IMR-90 (cell line): ENCODE results near the gene PTN. TPM values are rescaled to one million over a fixed set of nuclear protein-coding genes. Genes with fewer than 3 reads are reported as not detected.

Experiments
- ATAC-seq: fragments of 200-7000 bp; cut with Tn5 transposase; 2 replicates; pipeline ENCODE4 v1.9.1; 2020; ENCODE audit warnings: low read depth, mild to moderate bottlenecking, moderate library complexity
- BruUV-seq: library from RNA; stranded (reverse); fragments of 400-500 nt; replicated peaks from 2 replicates; lab custom pipeline; 2021; lab: Mats Ljungman, UMichigan
- CTCF ChIA-PET: fragments of 300-600 bp; formaldehyde crosslinking; extraction: SDS; loops from one replicate; lab custom pipeline; 2021; ENCODE audit warnings: antibody characterized with exemption; lab: Yijun Ruan, JAX
- POLR2A ChIA-PET: fragments of 300-600 bp; sonication (Branson Sonifier 250); formaldehyde crosslinking; loops from one replicate; lab custom pipeline; 2022; ENCODE audit warnings: antibody characterized with exemption; ENCODE audit not compliant: unreplicated experiment; lab: Charles Lee
- DNase-seq: peaks from one replicate; pipeline ENCODE4 v3.0.0; 2013
- H2AFZ ChIP-seq: replicated peaks from 2 replicates; pipeline ENCODE3; 2013; ENCODE audit warnings: low read length, mild to moderate bottlenecking; ENCODE audit not compliant: poor library complexity
- H2AK5ac ChIP-seq: 2 replicates; pipeline ENCODE4 v1.6.1; 2013; ENCODE audit warnings: low read depth, low read length, inconsistent platforms
- H2AK9ac ChIP-seq: replicated peaks from 2 replicates; pipeline ENCODE3; 2013; ENCODE audit warnings: mild to moderate bottlenecking, low read depth, low read length, moderate library complexity; ENCODE audit not compliant: poor library complexity
- H2BK120ac ChIP-seq: 2 replicates; pipeline ENCODE4 v1.6.1; 2013; ENCODE audit warnings: low read depth, low read length, inconsistent platforms
- H2BK15ac ChIP-seq: 3 replicates; pipeline ENCODE4 v1.6.1; 2013; ENCODE audit warnings: low read depth, low read length, inconsistent platforms
- H2BK20ac ChIP-seq: 2 replicates; pipeline ENCODE4 v1.6.1; 2013; ENCODE audit warnings: low read depth, mild to moderate bottlenecking, inconsistent platforms, low read length, moderate library complexity
- H2BK5ac ChIP-seq: 2 replicates; pipeline ENCODE4 v1.6.1; 2013; ENCODE audit warnings: mild to moderate bottlenecking, low read depth, low read length, inconsistent platforms; ENCODE audit not compliant: poor library complexity, severe bottlenecking
- H3K14ac ChIP-seq: replicated peaks from 2 replicates; pipeline ENCODE4 v1.6.1; 2013; ENCODE audit warnings: low read depth, low read length, inconsistent platforms
- H3K18ac ChIP-seq: 2 replicates; pipeline ENCODE4 v1.6.1; 2013; ENCODE audit warnings: low read depth, low read length, control low read depth
- H3K23ac ChIP-seq: 2 replicates; pipeline ENCODE4 v1.6.1; 2013; ENCODE audit warnings: low read depth, low read length, inconsistent platforms
- H3K27ac ChIP-seq: 2 replicates; pipeline ENCODE4 v1.5.1; 2013; ENCODE audit warnings: mild to moderate bottlenecking, control low read depth, low read length; ENCODE audit not compliant: insufficient read depth
- H3K27me3 ChIP-seq: 2 replicates; pipeline ENCODE4 v1.6.1; 2013; ENCODE audit warnings: low read length; ENCODE audit not compliant: control insufficient read depth, insufficient read depth
- H3K36me3 ChIP-seq: 2 replicates; pipeline ENCODE4 v1.6.1; 2013; ENCODE audit warnings: low read length, mixed read lengths; ENCODE audit not compliant: control insufficient read depth, insufficient read depth
- H3K4ac ChIP-seq: 2 replicates; pipeline ENCODE4 v1.6.1; 2013; ENCODE audit warnings: low read depth, low read length, inconsistent platforms
- H3K4me1 ChIP-seq: 2 replicates; pipeline ENCODE4 v1.6.1; 2013; ENCODE audit warnings: low read length, mixed read lengths; ENCODE audit not compliant: control insufficient read depth, insufficient read depth
- H3K4me2 ChIP-seq: 2 replicates; pipeline ENCODE4 v1.6.1; 2013; ENCODE audit warnings: low read depth, mild to moderate bottlenecking, control low read depth, low read length, moderate library complexity
- H3K4me3 ChIP-seq: 2 replicates; pipeline ENCODE4 v1.5.1; 2013; ENCODE audit warnings: low read depth, mild to moderate bottlenecking, control low read depth, low read length, moderate library complexity; ENCODE audit not compliant: insufficient read depth
- H3K56ac ChIP-seq: 2 replicates; pipeline ENCODE4 v1.6.1; 2013; ENCODE audit warnings: low read length, inconsistent platforms; ENCODE audit not compliant: insufficient read depth; ENCODE audit errors: extremely low read depth
- H3K79me1 ChIP-seq, 2 experiments: 2 replicates each; pipeline ENCODE4 v1.6.1; 2013; ENCODE audit warnings: low read length in 2 of 2, inconsistent platforms in 1 of 2, low read depth in 1 of 2
- H3K9ac ChIP-seq: 2 replicates; pipeline ENCODE4 v1.6.1; 2013; ENCODE audit warnings: low read depth, low read length, control low read depth
- H3K9me1 ChIP-seq: 2 replicates; pipeline ENCODE4 v1.6.1; 2013; ENCODE audit warnings: low read length, inconsistent platforms; ENCODE audit not compliant: insufficient read depth
- H3K9me3 ChIP-seq: 2 replicates; pipeline ENCODE4 v1.6.1; 2013; ENCODE audit warnings: low read length; ENCODE audit not compliant: control insufficient read depth, insufficient read depth
- H4K20me1 ChIP-seq: 2 replicates; pipeline ENCODE4 v1.6.1; 2013; ENCODE audit warnings: low read length, inconsistent platforms; ENCODE audit not compliant: insufficient read depth
- H4K5ac ChIP-seq: 2 replicates; pipeline ENCODE4 v1.6.1; 2013; ENCODE audit warnings: mild to moderate bottlenecking, low read depth, low read length, control low read depth
- H4K8ac ChIP-seq, 2 experiments: 2 replicates each; pipeline ENCODE4 v1.6.1; 2013; ENCODE audit warnings: low read depth in 2 of 2, low read length in 2 of 2, control low read depth in 1 of 2, inconsistent platforms in 1 of 2
- H4K91ac ChIP-seq: 2 replicates; pipeline ENCODE4 v1.6.1; 2013; ENCODE audit warnings: low read depth, low read length, inconsistent platforms; ENCODE audit not compliant: insufficient read depth
- CHD1 ChIP-seq: IDR thresholded peaks from 2 replicates; pipeline ENCODE4 v1.6.1; 2012; ENCODE audit warnings: low read depth, low read length, improper control_type of control experiment
- ELK1 ChIP-seq: fragments of 150-350 bp; IDR thresholded peaks from 2 replicates; pipeline ENCODE4 v1.6.1; 2016; ENCODE audit warnings: low read depth, mild to moderate bottlenecking, low read length, moderate library complexity, borderline replicate concordance
- FOS ChIP-seq: fragments of 150-350 bp; IDR thresholded peaks from 2 replicates; pipeline ENCODE4 v1.6.1; 2016; ENCODE audit warnings: low read depth, low read length
- MAZ ChIP-seq: IDR thresholded peaks from 2 replicates; pipeline ENCODE4 v1.6.1; 2012; ENCODE audit warnings: low read depth, mild to moderate bottlenecking, low read length, improper control_type of control experiment, moderate library complexity, borderline replicate concordance
- MXI1 ChIP-seq: IDR thresholded peaks from 2 replicates; pipeline ENCODE4 v1.6.1; 2012; ENCODE audit warnings: low read depth, mild to moderate bottlenecking, low read length, moderate library complexity, borderline replicate concordance
- POLR2A ChIP-seq: IDR thresholded peaks from 2 replicates; pipeline ENCODE4 v1.6.1; 2012; ENCODE audit warnings: mild to moderate bottlenecking, low read depth, low read length
- RAD21 ChIP-seq: IDR thresholded peaks from 2 replicates; pipeline ENCODE4 v1.6.1; 2012; ENCODE audit warnings: low read length, improper control_type of control experiment
- RCOR1 ChIP-seq: IDR thresholded peaks from 2 replicates; pipeline ENCODE4 v1.6.1; 2012; ENCODE audit warnings: mild to moderate bottlenecking, low read length, improper control_type of control experiment; ENCODE audit not compliant: insufficient replicate concordance
- RFX5 ChIP-seq: IDR thresholded peaks from 2 replicates; pipeline ENCODE4 v1.8.0; 2012; ENCODE audit warnings: low read depth, mild to moderate bottlenecking, low read length, moderate library complexity
- USF2 ChIP-seq: fragments of 150-350 bp; IDR thresholded peaks from 2 replicates; pipeline ENCODE4 v1.6.1; 2017; ENCODE audit warnings: mild to moderate bottlenecking, antibody characterized with exemption, low read length, low read depth
- WGBS, 2 experiments: methylation state at CpG; one replicate each; pipeline versions ENCODE4 v1.1.5 to v1.1.7; 2013; ENCODE audit warnings: missing lambda C conversion rate in 2 of 2; ENCODE audit not compliant: insufficient read length in 1 of 2; ENCODE audit errors: extremely low coverage in 2 of 2; 5-methylcytosine and 5-hydroxymethylcytosine counted together
- dilution Hi-C: fragments of 300-500 bp; cut with HindIII; formaldehyde crosslinking; loops from one replicate; pipeline ENCODE4 v1.14.3; 2018; ENCODE audit warnings: low sequenced_read_pairs; ENCODE audit not compliant: unreplicated experiment
- in situ Hi-C: fragments of 300-500 bp; cut with MboI; formaldehyde crosslinking; loops from 3 replicates; pipeline ENCODE4 v1.14.3; 2019; ENCODE audit warnings: low sequenced_read_pairs, inconsistent platforms, mixed read lengths
- intact Hi-C: fragments of 100-400 bp; cut with micrococcal nuclease; formaldehyde crosslinking; loops from 2 replicates; pipeline ENCODE4 v1.10.0; 2022
- polyA plus RNA-seq, 3 experiments: library from polyadenylated mRNA; depleted of rRNA; stranded (reverse); fragments of >200 nt; gene quantifications; 2 replicates each; pipeline ENCODE4 v1.2.3, GENCODE V29; 2012; ENCODE audit warnings: low replicate concordance in 1 of 3
- total RNA-seq: library from RNA; depleted of rRNA; stranded (reverse); fragments of >200 nt; gene quantifications from 2 replicates; pipeline ENCODE4 v1.2.3, GENCODE V29; 2012

PTN gene
- total and polyA plus RNA-seq, 2 of the 4 experiments (the other 2 are of a cell fraction) = 61.7 to 186 TPM

- Histone ChIP-seq H2BK5ac (no peak overlapping the region), H2BK20ac (no peak overlapping the region), H3K4me3 (no peak overlapping the region), H2AK5ac (no peak overlapping the region), H2BK120ac (no peak overlapping the region), H2AK9ac (no peak overlapping the region), H3K9ac (no peak overlapping the region), H3K14ac (no peak overlapping the region), H2BK15ac (no peak overlapping the region), H4K91ac (no peak overlapping the region), H3K27me3 (no peaks in the 10 kb centered on the region), H3K18ac (no peak overlapping the region), H3K79me1 (peaks cover 0 to 2% of the 10 kb centered on the region in 2 experiments; a peak in 1 of 4 replicates), H3K4me2 (no peak overlapping the region), H3K36me3 (peaks cover 3% of the 10 kb centered on the region; the same call in 1 of the 2 replicates), H4K20me1 (no peaks in the 10 kb centered on the region), H4K8ac (no peak overlapping the region), H3K9me1 (no peaks in the 10 kb centered on the region), H4K5ac (no peak overlapping the region), H3K56ac (no peak overlapping the region), H3K9me3 (no peaks in the 10 kb centered on the region), H3K23ac (no peak overlapping the region), H3K27ac (no peak overlapping the region), H2AFZ (no peak overlapping the region), H3K4me1 (no peaks in the 10 kb centered on the region), H3K4ac (no peak overlapping the region)
- in situ Hi-C loops (no loop called here), intact Hi-C loops (no loop called here), dilution Hi-C loops (no loop called here)
- BruUV-seq = no TSS peak
- TF ChIP-seq RCOR1 (no peak), ELK1 (no peak), MXI1 (no peak), MAZ (no peak), RFX5 (no peak), RAD21 (no peak), USF2 (no peak), CHD1 (no peak), FOS (no peak), POLR2A (no peak)
- DNase-seq (no peak), ATAC-seq (no peak)
- 100% methylated on average over 2 of the region's 2 CpGs; no CpG with 5 or more reads in 1 of the 2 experiments for WGBS, 2 experiments
- ChIA-PET POLR2A (no interaction called here), CTCF (no interaction called here)
These were observed 88.8 kb downstream of the PTN start for GRCh38 chr7:137254766-137255165.
